Nephron (organoid): Measurements from ENCODE around the gene GALNT9.
A peak's percentile ranks its signal among the peaks of the same experiment; 100 is the strongest.
"Not testable (repeated sequence)": the region's sequence is repeated elsewhere in the genome, so short reads cannot be mapped to it uniquely, and the experiment has no call there.

Source experiments
- H3K27ac Mint-ChIP-seq, 3 experiments: 2 replicates each; pipeline ENCODE4 v1.8.0; 2020; ENCODE audit warnings: mixed read lengths in 3 of 3, mild to moderate bottlenecking in 2 of 3, moderate library complexity in 1 of 3
- H3K27me3 Mint-ChIP-seq: 2 replicates; pipeline ENCODE4 v1.8.0; 2021; ENCODE audit warnings: low read depth, mild to moderate bottlenecking, moderate library complexity, mixed read lengths
- H3K36me3 Mint-ChIP-seq: 2 replicates; pipeline ENCODE4 v1.8.0; 2020; ENCODE audit warnings: low read depth, mixed read lengths
- H3K4me1 Mint-ChIP-seq: 2 replicates; pipeline ENCODE4 v1.8.0; 2020; ENCODE audit warnings: mixed read lengths
- H3K4me3 Mint-ChIP-seq, 3 experiments: 2 replicates each; pipeline ENCODE4 v1.8.0; 2020; ENCODE audit warnings: mild to moderate bottlenecking in 3 of 3, mixed read lengths in 3 of 3, moderate library complexity in 2 of 3
- H3K9me3 Mint-ChIP-seq: 2 replicates; pipeline ENCODE4 v1.8.0; 2020; ENCODE audit warnings: mixed read lengths
- CTCF ChIP-seq, 3 experiments: fragments of 200-600 bp; sonication (generic); IDR thresholded peaks; one replicate each; pipeline ENCODE4 v1.5.0; 2021; ENCODE audit warnings: antibody characterized with exemption in 3 of 3; ENCODE audit not compliant: unreplicated experiment in 3 of 3

GALNT9 gene

DNA sequence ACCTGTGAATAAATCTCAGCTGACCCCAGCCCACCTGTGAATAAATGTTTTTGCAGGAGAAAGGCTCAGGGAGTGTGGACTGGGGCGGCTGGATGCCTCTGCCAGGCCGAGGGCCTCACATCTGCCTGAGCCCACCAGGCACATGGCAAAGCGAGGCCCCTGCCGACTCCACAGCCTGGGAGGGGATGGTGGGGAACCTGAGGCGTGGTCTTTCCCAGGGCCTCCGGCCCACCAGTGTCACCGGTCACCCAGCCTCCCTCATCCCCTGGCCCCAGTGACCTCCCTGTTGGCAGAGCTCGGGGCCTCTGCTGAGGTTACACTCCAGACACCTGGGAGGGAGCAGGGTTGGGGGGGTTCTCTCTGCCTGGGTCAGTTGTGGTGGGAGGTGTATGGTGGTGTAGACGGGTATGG lies 177.0 kb downstream of the GALNT9 start:
- Mint-ChIP-seq H3K4me3 (no peak overlapping the region), H3K27me3 (no peaks in the 10 kb centered on the region), H3K4me1 (no peaks in the 10 kb centered on the region), H3K36me3 (peaks cover 4% of the 10 kb centered on the region), H3K9me3 (no peaks in the 10 kb centered on the region), H3K27ac (no peak overlapping the region)
- no peak for TF ChIP-seq CTCF (IDR thresholded peaks at IDR 0.05; ENCODE audit: unreplicated experiment in 3 of 3)

- no peaks in the 10 kb centered on the region for H3K27me3 Mint-ChIP-seq
- H3K4me1 Mint-ChIP-seq: no peaks in the 10 kb centered on the region
- no peaks in the 10 kb centered on the region for H3K9me3 Mint-ChIP-seq
- no peak for TF ChIP-seq CTCF (IDR thresholded peaks at IDR 0.05; ENCODE audit: unreplicated experiment in 3 of 3)
- no peak overlapping the region for H3K27ac Mint-ChIP-seq
- H3K36me3 Mint-ChIP-seq: peaks cover 4% of the 10 kb centered on the region
- H3K4me3 Mint-ChIP-seq: no peak overlapping the region
These were observed 177.5 kb downstream of the GALNT9 start for GRCh38 chr12:132151766-132152410.

GRCh38 chr12:132151145-132151765 lies 178.1 kb downstream of the GALNT9 start:
- no peaks in the 10 kb centered on the region for H3K27me3 Mint-ChIP-seq
- no peak overlapping the region for H3K27ac Mint-ChIP-seq
- H3K36me3 Mint-ChIP-seq: peaks cover 7% of the 10 kb centered on the region
- peak overlapping the region in 1 of 3 experiments; percentile 25 for H3K4me3 Mint-ChIP-seq
- H3K9me3 Mint-ChIP-seq: no peaks in the 10 kb centered on the region
- H3K4me1 Mint-ChIP-seq: peaks cover 1% of the 10 kb centered on the region
- TF ChIP-seq CTCF (IDR thresholded peaks at IDR 0.05; ENCODE audit: unreplicated experiment in 3 of 3): no peak

GRCh38 chr12:132150780-132151144 lies 178.6 kb downstream of the GALNT9 start:
- no peak overlapping the region for H3K27ac Mint-ChIP-seq
- TF ChIP-seq CTCF (IDR thresholded peaks at IDR 0.05; ENCODE audit: unreplicated experiment in 3 of 3): no peak
- H3K27me3 Mint-ChIP-seq: no peaks in the 10 kb centered on the region

GRCh38 chr12:132149526-132149925 lies 179.9 kb downstream of the GALNT9 start:
- H3K36me3 Mint-ChIP-seq: peaks cover 14% of the 10 kb centered on the region
- H3K4me3 Mint-ChIP-seq, H3K9me3 Mint-ChIP-seq, H3K27me3 Mint-ChIP-seq, H3K27ac Mint-ChIP-seq, H3K4me1 Mint-ChIP-seq: not testable (repeated sequence)

More at GRCh38 chr12:132150780-132151144, 178.6 kb downstream of the GALNT9 start:
- Mint-ChIP-seq H3K4me1 (peaks cover 5% of the 10 kb centered on the region), H3K9me3 (no peaks in the 10 kb centered on the region), H3K4me3 (no peak overlapping the region), H3K36me3 (peaks cover 12% of the 10 kb centered on the region)

GRCh38 chr12:132148368-132149045 lies 180.9 kb downstream of the GALNT9 start:
- no peak for TF ChIP-seq CTCF (IDR thresholded peaks at IDR 0.05; ENCODE audit: unreplicated experiment in 3 of 3)
- Mint-ChIP-seq H3K4me1 (peaks cover 5% of the 10 kb centered on the region), H3K27ac (no peak overlapping the region), H3K27me3 (no peaks in the 10 kb centered on the region), H3K9me3 (no peaks in the 10 kb centered on the region), H3K36me3 (peaks cover 14% of the 10 kb centered on the region), H3K4me3 (no peak overlapping the region)
